Thyroid gland (tissue), 4 donors: ENCODE measurements around the gene CCDC152. TPM values are rescaled to one million over a fixed set of nuclear protein-coding genes. Genes with fewer than 3 reads are reported as not detected.

Experiments used
- DNase-seq, 2 donors: peaks; one replicate each; pipeline ENCODE4 v3.0.0-alpha.2; 2019
- H3K27ac ChIP-seq, 3 donors: fragments of 200-600 bp; sonication (generic); 1 replicate in 2 of 3; 2 replicates in 1 of 3; pipeline ENCODE4 v1.5.1; 2016 to 2019; ENCODE audit warnings: mild to moderate bottlenecking in 1 of 3, moderate library complexity in 1 of 3
- H3K27me3 ChIP-seq: fragments of 200-600 bp; sonication (generic); one replicate; pipeline ENCODE4 v1.5.1; 2019
- H3K36me3 ChIP-seq, 2 donors: fragments of 200-600 bp; sonication (generic); one replicate each; pipeline ENCODE4 v1.5.1; 2016 to 2019
- H3K4me1 ChIP-seq, 2 donors: fragments of 200-600 bp; sonication (generic); one replicate each; pipeline ENCODE4 v1.5.1; 2017 to 2019
- H3K4me3 ChIP-seq, 3 donors: fragments of 200-600 bp; sonication (generic); replicated peaks in 1 of 3; 1 replicate in 2 of 3; 2 replicates in 1 of 3; pipeline ENCODE4 v1.5.1; 2016; ENCODE audit warnings: mild to moderate bottlenecking in 1 of 3
- H3K9me3 ChIP-seq: fragments of 200-600 bp; sonication (generic); one replicate; pipeline ENCODE4 v1.5.1; 2017
- CTCF ChIP-seq, 6 experiments: fragments of 200-600 bp in 3 of 6; fragments of 450-650 bp in 3 of 6; sonication (generic) in 3 of 6; IDR thresholded peaks; one replicate each; pipeline ENCODE4 v1.5.1; 2016 to 2019; ENCODE audit warnings: antibody characterized with exemption in 6 of 6, mild to moderate bottlenecking in 2 of 6, inconsistent platforms in 1 of 6, moderate library complexity in 1 of 6
- POLR2A ChIP-seq, 2 donors: fragments of 450-650 bp; IDR thresholded peaks; one replicate each; pipeline ENCODE4 v1.6.1; 2017; ENCODE audit warnings: antibody characterized with exemption in 2 of 2, mild to moderate bottlenecking in 2 of 2, moderate library complexity in 1 of 2
- WGBS, 2 donors: methylation state at CpG; one replicate each; pipeline ENCODE4 v1.1.5; 2017; 5-methylcytosine and 5-hydroxymethylcytosine counted together
- intact Hi-C: fragments of 100-400 bp; cut with DNase I; formaldehyde crosslinking; loops from one replicate; pipeline ENCODE4 v1.15.1; 2023
- total RNA-seq, 4 donors: library from RNA; depleted of rRNA; stranded (reverse); fragments of >200 nt; gene quantifications; one replicate each; pipeline ENCODE4 v1.2.3, GENCODE V29; 2016

CCDC152 gene
- total RNA-seq, 4 donors from 2014 or later: 0.94 to 2.5 (median 1.7) TPM

DNA sequence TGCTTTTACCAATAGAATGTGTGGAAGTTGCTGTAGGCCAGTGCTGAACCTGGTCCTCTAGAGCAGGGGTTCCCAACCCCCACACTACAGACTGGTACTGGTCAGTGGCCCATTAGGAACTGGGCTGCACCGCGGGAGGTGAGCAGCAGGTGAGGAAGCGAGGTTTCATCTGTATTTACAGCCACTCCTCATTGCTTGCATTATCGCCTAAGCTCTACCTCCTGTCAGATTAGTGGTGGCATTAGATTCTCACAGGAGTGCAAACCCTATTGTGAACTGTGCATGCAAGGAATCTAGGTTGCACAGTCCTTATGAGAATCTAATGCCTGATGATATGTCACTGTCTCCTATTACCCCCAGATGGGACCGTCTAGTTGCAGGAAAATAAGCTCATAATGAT is 6.1 kb upstream of the CCDC152 start:
- no peak for DNase-seq
- Histone ChIP-seq H3K4me1 (no peaks in the 10 kb centered on the region), H3K9me3 (no peaks in the 10 kb centered on the region), H3K27me3 (no peaks in the 10 kb centered on the region), H3K27ac (no peak overlapping the region), H3K36me3 (no peaks in the 10 kb centered on the region), H3K4me3 (no peak overlapping the region)
- 92 to 94% methylated on average over 4 to 5 of the region's 5 CpGs for WGBS, 2 donors
- intact Hi-C loops: no loop called here
- TF ChIP-seq CTCF (IDR thresholded peaks at IDR 0.05) (no peak), POLR2A (IDR thresholded peaks at IDR 0.05) (no peak)

DNA sequence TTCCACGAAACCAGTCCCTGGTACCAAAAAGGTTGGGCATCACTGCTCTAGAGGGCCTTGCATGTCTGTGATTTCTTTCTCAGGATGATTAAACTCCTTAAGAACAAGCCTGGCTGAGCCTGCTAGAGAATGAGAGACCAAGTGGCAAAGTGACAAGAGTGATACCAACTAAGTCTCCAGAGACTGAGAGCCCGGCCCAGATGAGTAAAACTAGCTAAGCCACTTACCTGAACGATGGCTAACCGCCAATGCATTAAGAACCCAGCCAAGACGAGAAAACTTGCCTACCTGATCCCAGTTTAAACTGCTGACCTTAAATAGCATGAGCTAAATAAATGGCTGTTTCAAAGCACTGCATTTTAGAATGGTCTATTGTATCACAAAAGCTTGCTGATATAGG is 5.6 kb upstream of the CCDC152 start:
- Histone ChIP-seq H3K36me3 (no peaks in the 10 kb centered on the region), H3K27ac (no peak overlapping the region), H3K4me1 (no peaks in the 10 kb centered on the region), H3K27me3 (no peaks in the 10 kb centered on the region), H3K4me3 (no peak overlapping the region), H3K9me3 (no peaks in the 10 kb centered on the region)
- WGBS, 2 donors: 24 to 39% methylated on average over 5 of the region's 5 CpGs
- TF ChIP-seq CTCF (IDR thresholded peaks at IDR 0.05) (no peak), POLR2A (IDR thresholded peaks at IDR 0.05) (no peak)
- intact Hi-C loops: no loop called here
- peak; percentile 73 to 78 for DNase-seq

DNA sequence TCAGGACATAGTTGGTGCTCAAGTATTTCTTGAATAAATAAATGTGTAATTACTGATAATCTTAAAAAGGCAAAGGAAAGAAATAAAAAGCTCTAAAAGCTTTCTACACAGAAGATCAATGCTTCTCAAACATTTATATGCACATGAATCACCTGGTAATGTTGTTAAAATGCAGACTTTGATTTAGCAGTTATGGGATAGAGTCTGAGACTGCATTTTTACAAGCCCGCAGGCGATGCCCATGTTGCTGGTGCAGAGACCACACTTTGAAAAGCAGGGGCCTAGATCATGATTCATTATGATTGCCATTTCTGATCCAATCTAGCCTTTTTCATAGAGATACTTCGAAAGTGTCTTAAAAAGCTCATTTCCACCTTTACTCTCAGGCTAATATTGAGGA is 3.5 kb upstream of the CCDC152 start:
- no peak for DNase-seq
- no peak for TF ChIP-seq POLR2A (IDR thresholded peaks at IDR 0.05)
- no peak for TF ChIP-seq CTCF (IDR thresholded peaks at IDR 0.05)
- H3K9me3 ChIP-seq: no peaks in the 10 kb centered on the region
- no peaks in the 10 kb centered on the region for H3K36me3 ChIP-seq
- H3K27ac ChIP-seq: no peak overlapping the region
- no peaks in the 10 kb centered on the region for H3K4me1 ChIP-seq
- intact Hi-C loops: no loop called here
- H3K4me3 ChIP-seq: no peak overlapping the region
- H3K27me3 ChIP-seq: no peaks in the 10 kb centered on the region
- 93 to 98% methylated on average over 3 of the region's 3 CpGs for WGBS, 2 donors

DNA sequence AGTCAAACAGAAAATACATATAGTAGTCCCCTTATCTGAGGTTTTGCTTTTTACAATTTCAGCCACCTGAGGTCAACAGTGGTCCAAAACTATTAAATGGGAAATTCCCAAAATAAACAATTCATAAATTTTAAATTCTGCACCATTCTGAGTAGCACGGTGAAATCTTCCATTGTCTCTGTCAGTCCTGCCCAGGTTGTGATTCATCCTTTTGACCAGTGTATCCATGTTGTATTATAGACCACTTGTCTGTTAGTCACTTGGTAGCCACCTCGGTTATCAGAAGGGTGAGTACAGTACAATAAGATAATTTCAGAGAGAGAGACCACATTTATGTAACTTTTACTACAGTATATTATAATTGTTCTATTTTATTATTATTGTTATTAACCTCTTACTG is 2.8 kb downstream of the CCDC152 start:
- Histone ChIP-seq H3K9me3 (no peaks in the 10 kb centered on the region), H3K27me3 (no peaks in the 10 kb centered on the region), H3K27ac (no peak overlapping the region), H3K4me3 (no peak overlapping the region), H3K4me1 (no peaks in the 10 kb centered on the region), H3K36me3 (no peaks in the 10 kb centered on the region)
- WGBS, 2 donors: 87 to 90% methylated on average over 2 of the region's 2 CpGs
- DNase-seq: no peak
- no peak for TF ChIP-seq CTCF (IDR thresholded peaks at IDR 0.05)
- TF ChIP-seq POLR2A (IDR thresholded peaks at IDR 0.05): no peak
- intact Hi-C loops: no loop called here

GRCh38 chr5:42760426-42760825 is 3.8 kb downstream of the CCDC152 start:
- Histone ChIP-seq H3K27me3 (no peaks in the 10 kb centered on the region), H3K36me3 (no peaks in the 10 kb centered on the region), H3K4me1 (no peaks in the 10 kb centered on the region), H3K27ac (no peak overlapping the region), H3K9me3 (no peaks in the 10 kb centered on the region), H3K4me3 (no peak overlapping the region)
- no peak for DNase-seq
- TF ChIP-seq POLR2A (IDR thresholded peaks at IDR 0.05): no peak
- TF ChIP-seq CTCF (IDR thresholded peaks at IDR 0.05): no peak
- intact Hi-C loops: loop anchor here (10.0 kb wide), 2 partner anchors 336 to 756 kb away; partner anchors contain the start of gene GHR
- WGBS, 2 donors: 86 to 93% methylated on average over 4 of the region's 4 CpGs
